Measurements from ENCODE around the gene STK32C.

DNA sequence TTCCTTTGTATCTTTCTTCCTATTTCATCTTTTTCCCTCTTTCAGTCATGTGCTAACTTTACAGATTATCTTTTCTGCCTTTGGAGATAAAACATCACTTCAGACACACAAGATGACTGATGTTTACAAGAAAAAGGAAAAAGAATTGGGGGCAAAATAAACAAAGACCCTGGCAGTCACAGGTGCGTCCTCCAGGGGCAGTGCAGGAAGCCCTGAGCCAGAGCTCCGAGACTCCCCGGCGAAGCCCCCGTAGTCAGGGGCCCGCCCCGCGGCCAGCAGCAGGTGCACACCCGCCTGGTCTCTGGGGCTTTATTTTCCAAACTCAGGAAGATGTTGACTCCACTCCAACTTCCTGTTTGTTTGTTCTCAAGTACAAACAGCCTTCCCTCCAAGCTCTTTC is 10.2 kb downstream of the STK32C start:
- no peak for TF ChIP-seq POLR2A (IDR thresholded peaks at IDR 0.05)
- TF ChIP-seq, protein P1, sequence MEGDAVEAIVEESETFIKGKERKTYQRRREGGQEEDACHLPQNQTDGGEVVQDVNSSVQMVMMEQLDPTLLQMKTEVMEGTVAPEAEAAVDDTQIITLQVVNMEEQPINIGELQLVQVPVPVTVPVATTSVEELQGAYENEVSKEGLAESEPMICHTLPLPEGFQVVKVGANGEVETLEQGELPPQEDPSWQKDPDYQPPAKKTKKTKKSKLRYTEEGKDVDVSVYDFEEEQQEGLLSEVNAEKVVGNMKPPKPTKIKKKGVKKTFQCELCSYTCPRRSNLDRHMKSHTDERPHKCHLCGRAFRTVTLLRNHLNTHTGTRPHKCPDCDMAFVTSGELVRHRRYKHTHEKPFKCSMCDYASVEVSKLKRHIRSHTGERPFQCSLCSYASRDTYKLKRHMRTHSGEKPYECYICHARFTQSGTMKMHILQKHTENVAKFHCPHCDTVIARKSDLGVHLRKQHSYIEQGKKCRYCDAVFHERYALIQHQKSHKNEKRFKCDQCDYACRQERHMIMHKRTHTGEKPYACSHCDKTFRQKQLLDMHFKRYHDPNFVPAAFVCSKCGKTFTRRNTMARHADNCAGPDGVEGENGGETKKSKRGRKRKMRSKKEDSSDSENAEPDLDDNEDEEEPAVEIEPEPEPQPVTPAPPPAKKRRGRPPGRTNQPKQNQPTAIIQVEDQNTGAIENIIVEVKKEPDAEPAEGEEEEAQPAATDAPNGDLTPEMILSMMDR (IDR thresholded peaks at IDR 0.05), result no peak
